HepG2 (cell line): Measurements from ENCODE around the gene SVOP. TPM values are rescaled to one million over a fixed set of nuclear protein-coding genes. Genes with fewer than 3 reads are reported as not detected.

Source experiments
- NPAS2 ChIP-seq: sonication (generic); formaldehyde crosslinking; IDR thresholded peaks from 2 replicates; pipeline ENCODE4 v1.8.0; 2022; ENCODE audit warnings: mild to moderate bottlenecking, missing genetic modification reagents, borderline replicate concordance
- RARA ChIP-seq: IDR thresholded peaks from 2 replicates; pipeline ENCODE4 v1.6.1; 2016; ENCODE audit warnings: missing genetic modification reagents, missing compliant biosample characterization
- ZBTB40 ChIP-seq, 2 experiments: fragments of 450-650 bp in 1 of 2; sonication (generic) in 1 of 2; formaldehyde crosslinking in 1 of 2; IDR thresholded peaks; 2 replicates each; pipeline versions ENCODE4 v1.6.1 to v1.8.0; 2016 to 2022; ENCODE audit warnings: antibody characterized with exemption in 1 of 2, mild to moderate bottlenecking in 1 of 2, missing genetic modification reagents in 1 of 2
- ZNF256 ChIP-seq: sonication (generic); formaldehyde crosslinking; conservative IDR thresholded peaks from 2 replicates; pipeline ENCODE4 v1.4.0; 2020; ENCODE audit warnings: missing genetic modification reagents
- ZNF563 ChIP-seq: sonication (generic); formaldehyde crosslinking; IDR thresholded peaks from 2 replicates; pipeline ENCODE4 v1.8.0; 2022; ENCODE audit warnings: mild to moderate bottlenecking, moderate library complexity, missing genetic modification reagents
- ZNF746 ChIP-seq: sonication (generic); formaldehyde crosslinking; IDR thresholded peaks from 2 replicates; pipeline ENCODE4 v1.8.0; 2022; ENCODE audit warnings: mild to moderate bottlenecking, missing genetic modification reagents
- ZNF766 ChIP-seq: sonication (generic); formaldehyde crosslinking; IDR thresholded peaks from 2 replicates; pipeline ENCODE4 v1.5.0; 2020; ENCODE audit warnings: missing genetic modification reagents, borderline replicate concordance
- polyA plus RNA-seq, 8 experiments: library from polyadenylated mRNA; depleted of rRNA in 3 of 8; stranded (reverse) in 7 of 8; unstranded in 1 of 8; fragments of >200 nt; fragmentation: Illumina TruSeq in 4 of 8; extraction: Trizol in 4 of 8; gene quantifications; 2 replicates each; pipeline versions ENCODE4 v1.2.1 to v1.2.3, GENCODE V29; 2011 to 2016; ENCODE audit warnings: low read depth in 4 of 8, missing spikeins in 1 of 8, mixed read lengths in 1 of 8; ENCODE audit not compliant: insufficient read depth in 1 of 8
- total RNA-seq, 5 experiments: library from RNA; depleted of rRNA; stranded (reverse); fragments of >200 nt; fragmentation: Illumina TruSeq; extraction: Trizol; gene quantifications; 2 replicates each; pipeline ENCODE4 v1.2.3, GENCODE V29; 2016; ENCODE audit warnings: low read depth in 1 of 5
- TF ChIP-seq, protein P1 (sequence below): sonication (generic); formaldehyde crosslinking; conservative IDR thresholded peaks from 2 replicates; pipeline ENCODE4 v1.4.0; 2020; ENCODE audit warnings: missing genetic modification reagents

SVOP gene
- total and polyA plus RNA-seq, 2 of the 13 experiments (the other 11 are each of a cell fraction or from before 2014, with no cell fraction given) = not detected

DNA sequence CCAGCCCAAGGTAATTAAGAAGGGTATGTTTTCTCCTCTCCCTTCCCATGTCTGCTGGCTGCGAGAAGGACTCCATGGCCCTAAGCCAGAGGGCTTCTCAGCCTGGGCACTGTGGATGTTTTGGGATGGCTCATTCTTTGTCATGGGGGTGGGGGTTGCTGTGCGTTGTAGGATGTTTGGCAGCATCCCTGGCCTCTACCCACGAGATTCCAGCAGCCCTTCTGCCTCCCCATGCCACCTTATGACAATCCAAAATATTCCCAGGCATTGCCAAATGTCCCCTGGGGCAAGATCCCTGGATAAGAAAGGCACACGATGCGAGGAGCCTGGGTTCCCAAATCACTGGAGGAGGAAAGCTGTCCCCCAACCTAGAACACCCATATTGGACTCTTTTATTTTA, 104.5 kb downstream of the SVOP start (continued):
- TF ChIP-seq ZBTB40 (IDR thresholded peaks at IDR 0.05) = no peak
- no peak for TF ChIP-seq ZBTB40 (CRISPR knock-in tag; IDR thresholded peaks at IDR 0.05)
- no peak for TF ChIP-seq RARA (CRISPR knock-in tag)
- TF ChIP-seq, protein P1, sequence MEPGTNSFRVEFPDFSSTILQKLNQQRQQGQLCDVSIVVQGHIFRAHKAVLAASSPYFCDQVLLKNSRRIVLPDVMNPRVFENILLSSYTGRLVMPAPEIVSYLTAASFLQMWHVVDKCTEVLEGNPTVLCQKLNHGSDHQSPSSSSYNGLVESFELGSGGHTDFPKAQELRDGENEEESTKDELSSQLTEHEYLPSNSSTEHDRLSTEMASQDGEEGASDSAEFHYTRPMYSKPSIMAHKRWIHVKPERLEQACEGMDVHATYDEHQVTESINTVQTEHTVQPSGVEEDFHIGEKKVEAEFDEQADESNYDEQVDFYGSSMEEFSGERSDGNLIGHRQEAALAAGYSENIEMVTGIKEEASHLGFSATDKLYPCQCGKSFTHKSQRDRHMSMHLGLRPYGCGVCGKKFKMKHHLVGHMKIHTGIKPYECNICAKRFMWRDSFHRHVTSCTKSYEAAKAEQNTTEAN (CRISPR knock-in tag) = no peak
- no peak for TF ChIP-seq ZNF563
- no peak for TF ChIP-seq ZNF746 (CRISPR knock-in tag)
- TF ChIP-seq ZNF256 (CRISPR knock-in tag) = no peak
- no peak for TF ChIP-seq ZNF766 (CRISPR knock-in tag)
- no peak for TF ChIP-seq NPAS2 (CRISPR knock-in tag)
